ENCODE data around the gene CENPX. TPM values are rescaled to one million over a fixed set of nuclear protein-coding genes. Genes with fewer than 3 reads are reported as not detected.

The CENPX gene
- total and polyA plus RNA-seq, 2 of the 13 experiments (the other 11 are each of a cell fraction or from before 2014, with no cell fraction given), result 92.7 to 170 TPM

GRCh38 chr17:81976332-81977210 is 46.1 kb downstream of the CENPX start (continued):
- TF ChIP-seq, protein P1, sequence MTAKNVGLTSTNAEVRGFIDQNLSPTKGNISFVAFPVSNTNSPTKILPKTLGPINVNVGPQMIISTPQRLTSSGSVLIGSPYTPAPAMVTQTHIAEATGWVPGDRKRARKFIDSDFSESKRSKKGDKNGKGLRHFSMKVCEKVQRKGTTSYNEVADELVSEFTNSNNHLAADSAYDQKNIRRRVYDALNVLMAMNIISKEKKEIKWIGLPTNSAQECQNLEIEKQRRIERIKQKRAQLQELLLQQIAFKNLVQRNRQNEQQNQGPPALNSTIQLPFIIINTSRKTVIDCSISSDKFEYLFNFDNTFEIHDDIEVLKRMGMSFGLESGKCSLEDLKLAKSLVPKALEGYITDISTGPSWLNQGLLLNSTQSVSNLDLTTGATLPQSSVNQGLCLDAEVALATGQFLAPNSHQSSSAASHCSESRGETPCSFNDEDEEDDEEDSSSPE (CRISPR knock-in tag; IDR thresholded peaks at IDR 0.05), result peak; percentile 44; the same call in 1 of the 2 replicates
- TF ChIP-seq XBP1 (CRISPR knock-in tag; IDR thresholded peaks at IDR 0.05) (no peak), ZNF652 (CRISPR knock-in tag; IDR thresholded peaks at IDR 0.05; ENCODE audit: borderline replicate concordance, low read depth) (no peak), NFE2L2 (IDR thresholded peaks at IDR 0.05; ENCODE audit: low read length) (no peak), NFKB2 (CRISPR knock-in tag; IDR thresholded peaks at IDR 0.05; ENCODE audit: borderline replicate concordance) (peak; percentile 87), MAFG (CRISPR knock-in tag; IDR thresholded peaks at IDR 0.05) (no peak), NFYB (CRISPR knock-in tag; IDR thresholded peaks at IDR 0.05) (no peak), RORA (CRISPR knock-in tag; IDR thresholded peaks at IDR 0.05) (no peak), ZFYVE20 (CRISPR knock-in tag; IDR thresholded peaks at IDR 0.05; ENCODE audit: borderline replicate concordance, low read depth) (peak; percentile 77; the same call in 1 of the 2 replicates), SRSF4 (IDR thresholded peaks at IDR 0.05; ENCODE audit: low read depth, low read length, poor library complexity, severe bottlenecking) (no peak), FIP1L1 (IDR thresholded peaks at IDR 0.05; ENCODE audit: borderline replicate concordance, insufficient read depth, low read depth, low read length) (peak; percentile 89; the same call in 1 of the 2 replicates), NFE2 (CRISPR knock-in tag; IDR thresholded peaks at IDR 0.05) (no peak), KDM1A (CRISPR knock-in tag; IDR thresholded peaks at IDR 0.05) (no peak), THAP11 (CRISPR knock-in tag; IDR thresholded peaks at IDR 0.05) (no peak), XRCC5 (optimal IDR thresholded peaks at IDR 0.05; ENCODE audit: low read length) (peak; percentile 48), ZBTB38 (CRISPR knock-in tag; IDR thresholded peaks at IDR 0.05) (peak; percentile 92), KAT7 (CRISPR knock-in tag; IDR thresholded peaks at IDR 0.05; ENCODE audit: borderline replicate concordance) (no peak; the same call in 1 of the 2 replicates), ZNF713 (CRISPR knock-in tag; IDR thresholded peaks at IDR 0.05) (no peak), ZNF30 (CRISPR knock-in tag; IDR thresholded peaks at IDR 0.05) (peak; percentile 89; the same call in 1 of the 2 replicates), PRMT3 (CRISPR knock-in tag; IDR thresholded peaks at IDR 0.05; ENCODE audit: borderline replicate concordance, low read depth) (peak; percentile 84), MEIS2 (CRISPR knock-in tag; IDR thresholded peaks at IDR 0.05) (no peak; the same call in 1 of the 2 replicates), SETDB1 (CRISPR knock-in tag; IDR thresholded peaks at IDR 0.05; ENCODE audit: borderline replicate concordance) (no peak), YEATS2 (CRISPR knock-in tag; IDR thresholded peaks at IDR 0.05; ENCODE audit: borderline replicate concordance) (0 out of 2 replicates have a peak, but pooled peaks have one; percentile 28)
- TF ChIP-seq, protein P2, sequence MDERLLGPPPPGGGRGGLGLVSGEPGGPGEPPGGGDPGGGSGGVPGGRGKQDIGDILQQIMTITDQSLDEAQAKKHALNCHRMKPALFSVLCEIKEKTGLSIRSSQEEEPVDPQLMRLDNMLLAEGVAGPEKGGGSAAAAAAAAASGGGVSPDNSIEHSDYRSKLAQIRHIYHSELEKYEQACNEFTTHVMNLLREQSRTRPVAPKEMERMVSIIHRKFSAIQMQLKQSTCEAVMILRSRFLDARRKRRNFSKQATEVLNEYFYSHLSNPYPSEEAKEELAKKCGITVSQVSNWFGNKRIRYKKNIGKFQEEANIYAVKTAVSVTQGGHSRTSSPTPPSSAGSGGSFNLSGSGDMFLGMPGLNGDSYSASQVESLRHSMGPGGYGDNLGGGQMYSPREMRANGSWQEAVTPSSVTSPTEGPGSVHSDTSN (CRISPR knock-in tag; IDR thresholded peaks at IDR 0.05), result no peak
- TF ChIP-seq, protein P3, sequence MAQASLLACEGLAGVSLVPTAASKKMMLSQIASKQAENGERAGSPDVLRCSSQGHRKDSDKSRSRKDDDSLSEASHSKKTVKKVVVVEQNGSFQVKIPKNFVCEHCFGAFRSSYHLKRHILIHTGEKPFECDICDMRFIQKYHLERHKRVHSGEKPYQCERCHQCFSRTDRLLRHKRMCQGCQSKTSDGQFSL (CRISPR knock-in tag; IDR thresholded peaks at IDR 0.05), result no peak
- TF ChIP-seq, protein P4, sequence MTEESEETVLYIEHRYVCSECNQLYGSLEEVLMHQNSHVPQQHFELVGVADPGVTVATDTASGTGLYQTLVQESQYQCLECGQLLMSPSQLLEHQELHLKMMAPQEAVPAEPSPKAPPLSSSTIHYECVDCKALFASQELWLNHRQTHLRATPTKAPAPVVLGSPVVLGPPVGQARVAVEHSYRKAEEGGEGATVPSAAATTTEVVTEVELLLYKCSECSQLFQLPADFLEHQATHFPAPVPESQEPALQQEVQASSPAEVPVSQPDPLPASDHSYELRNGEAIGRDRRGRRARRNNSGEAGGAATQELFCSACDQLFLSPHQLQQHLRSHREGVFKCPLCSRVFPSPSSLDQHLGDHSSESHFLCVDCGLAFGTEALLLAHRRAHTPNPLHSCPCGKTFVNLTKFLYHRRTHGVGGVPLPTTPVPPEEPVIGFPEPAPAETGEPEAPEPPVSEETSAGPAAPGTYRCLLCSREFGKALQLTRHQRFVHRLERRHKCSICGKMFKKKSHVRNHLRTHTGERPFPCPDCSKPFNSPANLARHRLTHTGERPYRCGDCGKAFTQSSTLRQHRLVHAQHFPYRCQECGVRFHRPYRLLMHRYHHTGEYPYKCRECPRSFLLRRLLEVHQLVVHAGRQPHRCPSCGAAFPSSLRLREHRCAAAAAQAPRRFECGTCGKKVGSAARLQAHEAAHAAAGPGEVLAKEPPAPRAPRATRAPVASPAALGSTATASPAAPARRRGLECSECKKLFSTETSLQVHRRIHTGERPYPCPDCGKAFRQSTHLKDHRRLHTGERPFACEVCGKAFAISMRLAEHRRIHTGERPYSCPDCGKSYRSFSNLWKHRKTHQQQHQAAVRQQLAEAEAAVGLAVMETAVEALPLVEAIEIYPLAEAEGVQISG (CRISPR knock-in tag; IDR thresholded peaks at IDR 0.05), result 0 out of 2 replicates have a peak, but pooled peaks have one; percentile 49

Measured in HepG2 (cell line).